Mucosa of descending colon (tissue), 3 donors: ENCODE data around the gene C20orf144. TPM values are rescaled to one million over a fixed set of nuclear protein-coding genes. Genes with fewer than 3 reads are reported as not detected.

Experiments used
- ATAC-seq: fragments of 200-7000 bp; cut with Tn5 transposase; one replicate; pipeline ENCODE4 v1.9.1; 2020; ENCODE audit warnings: mild to moderate bottlenecking, moderate library complexity
- DNase-seq, 3 donors: peaks; one replicate each; pipeline ENCODE4 v3.0.0-alpha.2; 2020
- H3K36me3 ChIP-seq: fragments of 200-600 bp; one replicate; pipeline ENCODE4 v1.8.0; 2021; ENCODE audit warnings: low read depth, mild to moderate bottlenecking
- H3K4me1 ChIP-seq: fragments of 200-600 bp; one replicate; pipeline ENCODE4 v1.8.0; 2021; ENCODE audit warnings: low read depth, mild to moderate bottlenecking
- H3K4me3 ChIP-seq: fragments of 200-600 bp; one replicate; pipeline ENCODE4 v1.8.0; 2021; ENCODE audit warnings: mild to moderate bottlenecking
- H3K9me3 ChIP-seq: fragments of 200-600 bp; one replicate; pipeline ENCODE4 v1.8.0; 2021; ENCODE audit warnings: mild to moderate bottlenecking
- intact Hi-C, 2 donors: fragments of 100-400 bp; cut with DNase I in 1 of 2; cut with micrococcal nuclease in 1 of 2; formaldehyde crosslinking; loops; one replicate each; pipeline versions ENCODE4 v1.11.0 to v1.11.1; 2022; cut with DNase I, micrococcal nuclease
- total RNA-seq, 3 donors: library from RNA; stranded (reverse); fragmentation: NEBNext Ultra II Directional in 2 of 3; extraction: Animal tissue kit (Norgen Biotek cat#: 25700) in 2 of 3; gene quantifications; one replicate each; pipeline versions ENCODE4 v1.2.1 to v1.2.4, GENCODE V29; 2021 to 2023
- TF ChIP-seq, protein P1 (sequence below): fragments of 200-600 bp; IDR thresholded peaks from one replicate; pipeline ENCODE4 v1.8.0; 2022; ENCODE audit warnings: antibody characterized with exemption, mild to moderate bottlenecking
- donor health status: DM: no; HTN: no; CAD: no; lungs with moderate emphysema.
- donor health status: DM: no; HTN: no; CAD: no.
- donor health status: DM: no; HTN: yes; CAD: no.

Gene C20orf144
- total RNA-seq, 3 donors from 2014 or later, result 0.24 TPM; not detected in 2

DNA sequence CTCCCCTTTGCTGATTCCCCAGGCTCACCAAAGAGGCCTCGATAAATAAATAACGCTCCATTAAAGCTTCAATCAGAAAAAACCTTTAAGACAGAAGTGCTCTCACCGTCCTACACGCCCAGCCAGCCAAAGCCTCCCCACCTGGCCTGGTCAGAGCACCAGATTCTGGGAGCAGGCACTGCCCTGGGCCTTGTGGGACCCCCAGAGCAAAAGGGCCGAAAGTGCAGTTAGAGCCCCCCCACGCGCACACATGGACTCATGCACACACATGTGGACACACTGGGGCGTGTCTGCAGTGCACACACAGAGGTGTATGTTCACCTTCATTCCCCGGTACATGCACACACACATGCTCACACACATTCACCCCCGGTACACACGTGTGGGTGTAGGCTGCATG lies 14.0 kb downstream of the C20orf144 start:
- Histone ChIP-seq H3K9me3 (no peaks in the 10 kb centered on the region), H3K36me3 (no peaks in the 10 kb centered on the region), H3K4me3 (no peak overlapping the region), H3K4me1 (peaks cover 23% of the 10 kb centered on the region)
- intact Hi-C loops, result no loop called here
- TF ChIP-seq, protein P1, sequence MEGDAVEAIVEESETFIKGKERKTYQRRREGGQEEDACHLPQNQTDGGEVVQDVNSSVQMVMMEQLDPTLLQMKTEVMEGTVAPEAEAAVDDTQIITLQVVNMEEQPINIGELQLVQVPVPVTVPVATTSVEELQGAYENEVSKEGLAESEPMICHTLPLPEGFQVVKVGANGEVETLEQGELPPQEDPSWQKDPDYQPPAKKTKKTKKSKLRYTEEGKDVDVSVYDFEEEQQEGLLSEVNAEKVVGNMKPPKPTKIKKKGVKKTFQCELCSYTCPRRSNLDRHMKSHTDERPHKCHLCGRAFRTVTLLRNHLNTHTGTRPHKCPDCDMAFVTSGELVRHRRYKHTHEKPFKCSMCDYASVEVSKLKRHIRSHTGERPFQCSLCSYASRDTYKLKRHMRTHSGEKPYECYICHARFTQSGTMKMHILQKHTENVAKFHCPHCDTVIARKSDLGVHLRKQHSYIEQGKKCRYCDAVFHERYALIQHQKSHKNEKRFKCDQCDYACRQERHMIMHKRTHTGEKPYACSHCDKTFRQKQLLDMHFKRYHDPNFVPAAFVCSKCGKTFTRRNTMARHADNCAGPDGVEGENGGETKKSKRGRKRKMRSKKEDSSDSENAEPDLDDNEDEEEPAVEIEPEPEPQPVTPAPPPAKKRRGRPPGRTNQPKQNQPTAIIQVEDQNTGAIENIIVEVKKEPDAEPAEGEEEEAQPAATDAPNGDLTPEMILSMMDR, result no peak
- DNase-seq (peak in 2 of 3 donors; percentile 35 to 60), ATAC-seq (no peak)

DNA sequence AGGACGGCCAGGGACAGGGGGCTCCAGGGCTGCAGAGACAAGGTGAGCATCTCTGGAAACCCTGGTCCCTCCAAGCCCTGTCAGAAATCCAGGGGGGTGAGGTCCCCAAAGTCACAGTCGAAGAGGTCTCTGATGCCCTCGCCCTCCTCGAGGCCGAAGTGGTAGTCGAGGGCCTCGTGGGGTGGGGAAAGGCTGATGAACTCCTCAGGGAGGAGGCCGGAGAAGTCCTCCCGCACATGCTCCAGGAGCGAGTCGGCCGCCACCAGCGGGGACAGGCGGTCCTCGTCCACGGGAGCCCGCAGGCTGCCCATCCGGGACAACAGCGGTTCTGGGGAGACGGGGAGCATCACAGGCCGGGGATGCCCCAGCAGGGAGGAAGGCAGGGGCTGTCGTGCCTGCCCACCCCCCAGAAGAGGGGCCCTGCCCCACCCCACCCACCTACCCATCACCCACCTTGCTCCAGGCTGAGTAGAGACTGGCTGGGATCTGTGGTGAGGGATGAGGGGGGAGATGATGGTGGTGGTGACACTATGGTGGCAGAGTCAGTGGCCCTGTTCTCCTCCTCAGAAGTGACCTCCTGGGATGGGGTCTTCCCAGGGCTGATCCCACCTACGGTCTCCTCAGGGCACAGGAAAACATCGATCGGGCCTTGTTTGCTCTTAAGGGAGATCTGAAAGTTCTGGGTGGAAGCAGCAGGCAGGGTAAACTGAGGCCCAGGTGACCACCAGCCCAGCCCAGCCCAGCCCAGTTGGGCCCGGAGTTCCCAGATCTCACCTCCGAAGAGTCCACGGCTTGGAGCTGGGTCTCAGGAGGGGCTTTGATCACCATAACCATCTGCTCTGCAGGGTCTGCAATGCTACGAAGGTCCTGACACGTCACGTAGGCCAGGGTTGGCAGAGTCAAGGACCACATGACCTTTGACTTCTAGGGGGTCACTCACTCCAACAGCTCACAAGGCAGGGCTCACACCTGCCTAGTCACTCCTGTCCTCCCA lies 14.8 kb downstream of the C20orf144 start:
- intact Hi-C loops, result no loop called here
- H3K4me1 ChIP-seq, result peaks cover 23% of the 10 kb centered on the region
- TF ChIP-seq, protein P1, result no peak
- DNase-seq (peak in 2 of 3 donors; percentile 41 to 61), ATAC-seq (no peak)
- no peak overlapping the region for H3K4me3 ChIP-seq
- no peaks in the 10 kb centered on the region for H3K9me3 ChIP-seq
- no peaks in the 10 kb centered on the region for H3K36me3 ChIP-seq

DNA sequence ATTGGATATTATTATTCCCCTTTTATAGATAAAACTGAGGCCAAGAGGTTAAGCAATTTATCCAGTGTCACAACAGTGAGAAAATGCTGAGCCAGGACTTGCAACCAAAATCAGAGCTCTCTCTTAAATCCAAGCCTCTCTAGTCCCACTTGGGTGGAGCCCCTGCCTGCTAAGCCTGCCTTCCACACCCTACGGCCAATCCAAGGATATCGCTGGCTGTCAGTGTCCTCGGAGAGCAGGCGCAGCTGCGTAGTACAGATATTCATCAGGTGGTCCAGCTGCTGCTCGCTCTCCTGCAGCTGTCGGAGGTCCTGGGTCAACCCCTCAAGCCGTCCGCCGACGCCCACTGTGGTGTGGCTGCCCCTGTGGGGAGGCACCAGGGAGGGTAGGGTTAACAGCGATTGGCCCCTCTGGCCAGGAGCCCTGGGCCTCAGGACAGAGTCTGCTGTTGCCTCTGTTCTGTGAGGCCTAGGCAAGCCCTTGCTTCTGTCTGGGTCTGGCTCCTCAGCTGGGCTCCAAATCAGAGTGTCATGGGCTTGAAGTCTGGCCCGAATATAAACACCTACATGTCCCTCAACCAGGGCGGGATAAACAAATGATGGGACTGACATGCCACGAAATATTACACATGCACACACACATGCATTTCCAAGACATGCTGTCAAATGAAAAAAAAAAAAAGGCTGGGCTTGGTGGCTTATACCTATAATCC lies 16.0 kb downstream of the C20orf144 start:
- Histone ChIP-seq H3K9me3 (no peaks in the 10 kb centered on the region), H3K36me3 (no peaks in the 10 kb centered on the region), H3K4me1 (peaks cover 20% of the 10 kb centered on the region), H3K4me3 (no peak overlapping the region)
- DNase-seq (peak; percentile 29 to 61 (median 48)), ATAC-seq (no peak)
- TF ChIP-seq, protein P1, result no peak
- intact Hi-C loops, result no loop called here

DNA sequence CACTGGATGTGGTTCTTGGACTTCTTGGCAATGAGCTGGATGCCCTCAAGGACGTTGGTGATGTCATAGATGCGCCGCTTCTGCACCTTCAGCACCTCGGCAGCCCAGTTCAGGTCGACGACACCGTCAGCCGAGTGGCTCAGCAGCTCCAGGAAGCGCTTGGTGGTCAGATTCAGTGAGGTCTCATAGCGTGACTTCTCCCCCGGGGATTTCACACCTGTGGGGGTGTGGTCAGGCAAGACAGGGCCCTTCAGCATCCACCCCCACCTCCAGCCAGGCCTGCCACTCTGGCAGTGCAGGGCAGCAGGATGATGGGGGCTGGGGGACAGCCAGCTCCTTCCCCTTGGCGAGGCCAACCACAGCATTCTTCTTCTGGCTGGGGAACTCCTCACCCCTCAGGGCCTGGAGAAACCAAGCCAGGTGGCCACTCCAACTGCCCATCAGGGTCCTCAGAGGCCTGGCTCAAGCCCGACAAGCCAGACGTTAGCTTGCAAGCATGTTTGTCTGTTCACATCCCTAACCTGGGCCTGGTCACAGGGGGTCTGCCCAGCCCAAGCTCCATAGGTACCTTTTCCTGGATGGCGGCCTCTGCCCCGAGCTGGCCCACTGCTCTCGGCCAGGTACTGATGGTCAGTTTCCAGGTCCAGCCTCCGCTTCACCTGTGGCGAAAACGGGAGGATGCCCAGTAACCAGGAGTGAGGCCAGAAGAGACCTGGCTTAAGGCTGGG lies 17.8 kb downstream of the C20orf144 start:
- H3K4me3 ChIP-seq, result no peak overlapping the region
- TF ChIP-seq, protein P1, result no peak
- peak; percentile 31 for ATAC-seq
- DNase-seq, result peak in 2 of 3 donors; percentile 46 to 72
- H3K4me1 ChIP-seq, result peaks cover 17% of the 10 kb centered on the region
- H3K9me3 ChIP-seq, result no peaks in the 10 kb centered on the region
- no peaks in the 10 kb centered on the region for H3K36me3 ChIP-seq
- intact Hi-C loops, result no loop called here

DNA sequence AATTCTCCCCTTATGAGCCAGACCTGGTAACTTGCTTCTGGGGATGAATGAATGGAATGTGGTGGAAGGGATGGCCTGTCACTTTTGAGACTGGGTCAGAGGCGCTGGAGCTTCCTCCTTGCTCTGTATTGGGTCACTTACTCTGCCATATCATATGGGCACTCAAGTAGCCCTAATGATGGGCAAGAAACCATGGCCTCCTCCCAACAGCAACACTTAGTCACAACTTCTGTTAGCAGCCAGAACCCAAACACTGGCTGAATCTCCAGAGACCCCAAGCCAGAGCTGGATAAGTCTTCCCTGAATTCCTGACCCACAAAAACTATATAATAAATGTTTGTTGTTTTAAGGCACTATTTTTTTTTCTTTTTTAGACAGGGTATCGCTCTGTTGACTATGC lies 18.6 kb downstream of the C20orf144 start:
- Histone ChIP-seq H3K9me3 (no peaks in the 10 kb centered on the region), H3K36me3 (no peaks in the 10 kb centered on the region), H3K4me3 (no peak overlapping the region), H3K4me1 (peaks cover 17% of the 10 kb centered on the region)
- no peak for DNase-seq
- TF ChIP-seq, protein P1, result no peak
- ATAC-seq, result no peak
- intact Hi-C loops, result no loop called here
